ENCODE results near the gene WDR88. TPM values are rescaled to one million over a fixed set of nuclear protein-coding genes. Genes with fewer than 3 reads are reported as not detected.
"Not testable (repeated sequence)": the region's sequence is repeated elsewhere in the genome, so short reads cannot be mapped to it uniquely, and the experiment has no call there.

Gene WDR88
- total RNA-seq, 1 experiment from 2014 or later: not detected

DNA sequence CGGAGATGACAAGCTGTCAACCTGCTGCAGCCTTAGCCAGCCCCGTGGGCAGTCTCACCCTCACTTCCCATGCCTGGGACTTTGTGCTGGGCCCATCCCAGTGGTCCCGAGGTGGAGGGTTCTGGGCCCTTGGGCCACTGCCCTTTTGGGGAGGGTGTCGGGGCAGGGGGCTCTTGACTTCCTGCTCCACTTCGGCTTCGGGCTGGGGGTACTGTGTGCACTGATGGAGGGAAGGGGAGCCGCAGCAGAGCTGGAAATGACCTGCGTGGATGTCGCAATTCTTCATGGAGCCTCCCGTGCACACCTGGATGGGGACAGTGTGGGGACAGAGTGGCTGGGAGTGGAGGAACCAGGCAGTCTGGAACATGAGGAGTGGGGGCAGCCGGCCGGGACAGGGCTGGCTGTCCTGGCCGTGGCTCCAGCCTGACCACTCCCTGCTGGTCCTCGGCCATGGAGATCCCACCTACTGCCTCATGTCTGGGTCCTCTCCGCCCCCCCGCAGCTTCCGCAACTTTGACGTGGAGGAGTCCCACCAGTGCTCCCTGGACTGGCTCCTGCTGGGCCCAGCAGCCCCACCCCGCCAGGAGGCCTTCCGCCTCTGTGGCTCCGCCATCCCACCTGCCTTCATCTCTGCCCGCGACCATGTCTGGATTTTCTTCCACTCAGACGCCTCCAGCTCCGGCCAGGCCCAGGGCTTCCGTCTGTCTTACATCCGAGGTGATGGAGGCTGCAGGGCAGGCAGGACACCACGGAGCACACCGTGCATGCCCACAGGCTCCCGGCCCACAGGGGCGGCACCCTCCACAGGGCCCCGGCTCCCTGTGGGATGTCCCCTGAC is 72.4 kb downstream of the WDR88 start:
- H3K27ac ChIP-seq: no peak overlapping the region
- no peaks in the 10 kb centered on the region for H3K9me3 ChIP-seq (replicated peaks)
- no peaks in the 10 kb centered on the region for H3K27me3 ChIP-seq
- H3K4me1 ChIP-seq: no peaks in the 10 kb centered on the region
- peaks cover 24% of the 10 kb centered on the region for H3K36me3 ChIP-seq
- no peak overlapping the region for H3K4me3 ChIP-seq
- no peak for DNase-seq

DNA sequence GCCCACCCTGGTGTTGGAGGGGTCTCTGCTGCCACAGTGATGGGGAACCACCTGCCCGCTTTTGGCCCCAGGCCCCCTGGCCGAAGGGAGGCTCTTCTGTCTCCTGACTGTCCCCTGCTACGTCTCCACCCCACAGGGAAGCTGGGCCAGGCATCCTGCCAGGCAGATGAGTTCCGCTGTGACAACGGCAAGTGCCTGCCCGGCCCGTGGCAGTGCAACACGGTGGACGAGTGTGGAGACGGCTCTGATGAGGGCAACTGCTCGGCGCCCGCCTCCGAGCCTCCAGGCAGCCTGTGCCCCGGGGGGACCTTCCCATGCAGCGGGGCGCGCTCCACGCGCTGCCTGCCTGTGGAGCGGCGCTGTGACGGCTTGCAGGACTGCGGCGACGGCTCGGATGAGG is 73.2 kb downstream of the WDR88 start:
- H3K27me3 ChIP-seq: no peaks in the 10 kb centered on the region
- peaks cover 24% of the 10 kb centered on the region for H3K36me3 ChIP-seq
- no peak overlapping the region for H3K4me3 ChIP-seq
- H3K27ac ChIP-seq: no peak overlapping the region
- no peaks in the 10 kb centered on the region for H3K9me3 ChIP-seq (replicated peaks)
- no peak for DNase-seq
- no peaks in the 10 kb centered on the region for H3K4me1 ChIP-seq

DNA sequence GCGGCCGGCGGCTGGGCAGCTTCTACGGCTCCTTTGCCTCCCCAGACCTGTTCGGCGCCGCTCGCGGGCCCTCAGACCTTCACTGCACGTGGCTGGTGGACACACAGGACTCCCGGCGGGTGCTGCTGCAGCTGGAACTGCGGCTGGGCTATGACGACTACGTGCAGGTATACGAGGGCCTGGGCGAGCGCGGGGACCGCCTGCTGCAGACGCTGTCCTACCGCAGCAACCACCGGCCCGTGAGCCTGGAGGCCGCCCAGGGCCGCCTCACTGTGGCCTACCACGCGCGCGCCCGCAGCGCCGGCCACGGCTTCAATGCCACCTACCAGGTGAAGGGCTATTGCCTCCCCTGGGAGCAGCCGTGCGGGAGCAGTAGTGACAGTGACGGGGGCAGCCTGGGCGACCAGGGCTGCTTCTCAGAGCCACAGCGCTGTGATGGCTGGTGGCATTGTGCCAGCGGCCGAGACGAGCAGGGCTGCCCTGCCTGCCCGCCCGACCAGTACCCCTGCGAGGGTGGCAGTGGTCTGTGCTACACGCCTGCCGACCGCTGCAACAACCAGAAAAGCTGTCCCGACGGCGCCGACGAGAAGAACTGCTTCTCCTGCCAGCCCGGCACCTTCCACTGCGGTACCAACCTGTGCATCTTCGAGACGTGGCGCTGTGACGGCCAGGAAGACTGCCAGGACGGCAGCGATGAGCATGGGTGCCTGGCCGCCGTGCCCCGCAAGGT is 73.8 kb downstream of the WDR88 start:
- no peak for DNase-seq
- Histone ChIP-seq H3K4me1 (no peaks in the 10 kb centered on the region), H3K4me3 (no peak overlapping the region), H3K27ac (no peak overlapping the region), H3K27me3 (no peaks in the 10 kb centered on the region), H3K36me3 (peaks cover 24% of the 10 kb centered on the region), H3K9me3 (replicated peaks) (no peaks in the 10 kb centered on the region)

DNA sequence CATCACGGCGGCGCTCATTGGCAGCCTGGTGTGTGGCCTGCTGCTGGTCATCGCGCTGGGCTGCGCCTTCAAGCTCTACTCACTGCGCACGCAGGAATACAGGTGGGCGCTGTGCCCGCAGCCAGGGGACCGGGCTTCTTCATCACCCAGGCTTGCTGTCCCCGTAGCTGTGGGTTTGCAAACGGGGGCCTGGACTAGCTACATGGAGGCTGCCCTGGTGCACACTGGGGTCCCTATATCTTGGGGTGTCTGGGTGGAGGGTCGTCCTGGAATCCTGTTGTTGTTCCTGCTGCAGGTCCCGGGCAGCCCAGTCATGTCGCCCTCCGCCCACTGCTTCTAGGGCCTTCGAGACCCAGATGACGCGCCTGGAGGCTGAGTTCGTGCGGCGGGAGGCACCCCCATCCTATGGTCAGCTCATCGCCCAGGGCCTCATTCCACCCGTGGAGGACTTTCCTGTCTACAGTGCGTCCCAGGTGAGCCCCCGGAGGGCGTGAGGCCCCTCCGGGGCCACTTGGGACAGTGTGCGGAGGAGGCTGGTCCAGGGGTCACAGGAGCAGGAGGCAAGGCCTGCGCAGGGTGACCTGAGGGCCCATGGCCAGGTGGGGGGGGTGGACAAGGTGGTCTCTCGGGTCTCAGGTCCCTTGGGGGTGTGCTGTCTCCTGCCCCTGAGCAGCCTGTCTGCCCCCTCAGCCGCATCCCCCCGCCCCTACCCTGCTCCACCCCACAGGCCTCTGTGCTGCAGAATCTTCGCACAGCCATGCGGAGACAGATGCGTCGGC is 74.5 kb downstream of the WDR88 start:
- H3K9me3 ChIP-seq (replicated peaks): no peaks in the 10 kb centered on the region
- DNase-seq: no peak
- H3K4me3 ChIP-seq: no peak overlapping the region

DNA sequence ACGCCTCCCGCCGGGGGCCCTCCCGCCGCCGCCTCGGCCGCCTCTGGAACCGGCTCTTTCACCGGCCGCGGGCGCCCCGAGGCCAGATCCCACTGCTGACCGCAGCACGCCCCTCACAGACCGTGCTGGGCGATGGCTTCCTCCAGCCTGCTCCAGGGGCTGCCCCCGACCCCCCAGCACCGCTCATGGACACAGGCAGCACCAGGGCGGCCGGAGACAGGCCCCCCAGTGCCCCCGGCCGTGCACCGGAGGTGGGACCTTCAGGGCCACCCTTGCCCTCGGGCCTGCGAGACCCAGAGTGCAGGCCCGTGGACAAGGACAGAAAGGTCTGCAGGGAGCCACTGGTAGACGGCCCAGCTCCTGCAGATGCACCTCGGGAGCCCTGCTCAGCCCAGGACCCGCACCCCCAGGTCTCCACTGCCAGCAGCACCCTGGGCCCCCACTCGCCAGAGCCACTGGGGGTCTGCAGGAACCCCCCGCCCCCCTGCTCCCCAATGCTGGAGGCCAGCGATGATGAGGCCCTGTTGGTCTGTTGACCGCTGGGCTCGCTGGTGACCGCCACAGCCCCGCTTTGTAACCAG is 75.2 kb downstream of the WDR88 start:
- H3K36me3 ChIP-seq: peaks cover 24% of the 10 kb centered on the region
- no peaks in the 10 kb centered on the region for H3K27me3 ChIP-seq
- H3K4me3 ChIP-seq: no peak overlapping the region
- H3K27ac ChIP-seq: no peak overlapping the region
- no peaks in the 10 kb centered on the region for H3K9me3 ChIP-seq (replicated peaks)
- DNase-seq: no peak
- no peaks in the 10 kb centered on the region for H3K4me1 ChIP-seq

More for the DNA sequence above, 74.5 kb downstream of the WDR88 start:
- Histone ChIP-seq H3K4me1 (no peaks in the 10 kb centered on the region), H3K27me3 (no peaks in the 10 kb centered on the region), H3K27ac (no peak overlapping the region), H3K36me3 (peaks cover 24% of the 10 kb centered on the region)

DNA sequence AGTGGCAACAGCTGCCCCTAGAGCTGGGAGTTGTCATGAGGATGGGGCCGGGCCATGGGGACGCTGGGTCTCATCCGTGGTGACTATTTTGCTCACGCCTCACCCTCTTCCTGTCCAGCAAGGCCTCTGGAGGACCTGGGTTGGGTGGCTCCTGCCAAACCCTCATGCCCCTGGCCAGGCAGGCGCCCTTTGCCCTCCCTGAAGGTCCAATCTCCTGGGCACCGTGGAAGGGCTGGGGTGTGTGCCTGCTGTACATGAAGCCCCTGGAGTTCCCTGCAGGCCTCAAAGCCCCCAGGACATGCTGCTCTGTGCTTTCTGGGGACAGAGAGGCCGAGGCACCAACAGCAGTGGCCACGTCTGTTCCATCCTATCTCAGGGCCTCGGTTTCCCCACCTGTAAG is 76.0 kb downstream of the WDR88 start:
- H3K36me3 ChIP-seq: peaks cover 20% of the 10 kb centered on the region
- H3K27me3 ChIP-seq: no peaks in the 10 kb centered on the region
- H3K27ac ChIP-seq: no peak overlapping the region
- DNase-seq: no peak
- H3K4me3 ChIP-seq: no peak overlapping the region
- H3K9me3 ChIP-seq (replicated peaks): no peaks in the 10 kb centered on the region
- H3K4me1 ChIP-seq: no peaks in the 10 kb centered on the region

DNA sequence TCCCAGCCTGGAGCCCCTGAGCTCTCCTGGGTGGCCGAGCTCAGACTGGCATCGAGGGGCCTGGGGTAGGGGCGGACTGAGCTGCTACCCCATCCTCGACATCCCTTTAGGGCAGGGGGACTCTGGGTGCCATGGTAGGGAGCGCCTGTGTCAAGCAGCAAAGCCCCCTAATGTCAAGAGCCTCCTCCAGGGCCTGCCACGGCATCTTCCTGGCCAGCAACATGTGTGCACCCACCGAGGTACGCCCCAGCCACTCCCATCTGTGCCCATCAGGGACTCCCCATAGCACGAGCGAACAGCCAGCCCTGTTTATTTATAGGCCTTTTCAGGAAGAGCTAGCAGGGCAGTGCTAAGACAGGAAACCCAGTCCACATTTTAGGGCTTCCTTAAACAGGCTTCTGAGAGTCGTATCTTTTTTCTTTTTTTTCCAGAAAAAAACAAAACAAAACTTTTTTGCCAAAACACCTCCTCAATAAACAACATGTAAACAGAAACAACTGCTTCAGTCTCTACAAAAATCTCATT is 76.5 kb downstream of the WDR88 start:
- DNase-seq: no peak
- H3K4me3 ChIP-seq: no peak overlapping the region
- no peaks in the 10 kb centered on the region for H3K27me3 ChIP-seq
- H3K27ac ChIP-seq: no peak overlapping the region
- no peaks in the 10 kb centered on the region for H3K9me3 ChIP-seq (replicated peaks)
- H3K36me3 ChIP-seq: peaks cover 15% of the 10 kb centered on the region; the same call in 1 of the 2 replicates
- no peaks in the 10 kb centered on the region for H3K4me1 ChIP-seq

DNA sequence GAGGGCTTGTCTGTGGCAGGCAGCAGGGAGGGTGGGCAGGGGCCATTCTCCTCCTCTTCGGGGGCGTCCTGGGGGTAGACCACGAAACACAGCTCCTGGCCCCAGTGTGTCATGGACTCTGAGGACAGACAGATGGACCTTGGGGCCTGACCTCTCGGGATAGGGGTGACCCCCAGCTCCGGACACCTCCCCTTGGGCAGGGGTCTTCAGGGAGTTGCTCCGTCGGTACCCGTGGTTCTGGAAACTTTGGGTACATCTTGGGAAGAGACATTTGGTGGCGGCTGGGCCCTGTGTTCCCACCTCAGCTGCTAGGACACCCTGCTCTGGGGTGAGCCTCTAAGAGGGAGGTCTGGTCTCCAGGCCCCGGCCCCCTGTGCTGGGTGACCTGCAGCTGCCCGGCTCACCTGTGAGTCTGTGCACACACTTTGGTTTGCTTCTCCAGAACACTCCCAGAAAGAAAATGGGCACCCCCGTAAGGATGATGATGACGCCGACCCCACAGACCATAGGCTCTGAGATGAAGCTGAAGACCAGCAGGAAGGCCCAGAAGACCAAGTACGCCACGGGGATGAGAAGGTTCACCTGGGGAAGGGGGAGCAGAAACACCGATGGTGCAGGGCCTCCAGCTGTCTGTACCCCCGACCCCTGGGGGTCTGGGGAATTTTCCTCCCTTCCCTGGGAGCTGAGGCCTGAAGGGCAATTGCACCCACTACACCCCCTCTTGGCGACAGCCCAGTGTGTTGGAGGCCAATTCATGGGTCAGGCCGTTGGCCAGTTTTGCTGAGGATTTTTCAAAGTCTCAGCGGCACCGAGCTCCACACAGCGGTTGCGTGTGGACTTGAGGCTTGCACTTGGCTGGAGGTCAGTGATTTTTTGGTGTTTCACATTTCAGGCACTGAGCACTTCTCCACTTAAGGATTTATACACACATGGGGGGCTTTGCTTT is 77.3 kb downstream of the WDR88 start:
- H3K36me3 ChIP-seq: 0 out of 2 replicates have a peak, but pooled peaks cover 15% of the 10 kb centered on the region
- no peaks in the 10 kb centered on the region for H3K9me3 ChIP-seq (replicated peaks)
- no peaks in the 10 kb centered on the region for H3K27me3 ChIP-seq
- no peak for DNase-seq
- no peaks in the 10 kb centered on the region for H3K4me1 ChIP-seq
- no peak overlapping the region for H3K27ac ChIP-seq
- H3K4me3 ChIP-seq: no peak overlapping the region

DNA sequence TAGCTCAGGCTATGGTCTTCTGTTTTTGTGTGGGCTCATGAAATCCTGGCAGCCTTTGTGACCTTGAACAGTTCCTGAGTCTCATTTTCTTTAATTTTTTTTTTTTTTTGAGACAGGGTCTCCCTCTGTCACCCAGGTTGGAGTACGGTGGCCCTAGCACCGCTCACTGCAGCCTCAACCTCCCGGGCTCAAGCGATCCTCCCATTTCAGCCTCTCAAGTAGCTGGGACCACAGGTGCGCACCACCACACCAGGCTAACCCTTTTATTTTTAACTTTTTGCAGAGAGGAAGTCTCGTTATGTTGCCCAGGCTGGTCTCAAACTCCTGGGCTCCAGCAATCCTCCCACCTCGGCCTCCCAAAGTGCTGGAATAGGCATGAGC is 77.9 kb downstream of the WDR88 start:
- H3K27me3 ChIP-seq; DNase-seq; H3K9me3 ChIP-seq (replicated peaks); H3K4me1 ChIP-seq; H3K27ac ChIP-seq; H3K4me3 ChIP-seq: not testable (repeated sequence)
- 0 out of 2 replicates have a peak, but pooled peaks cover 12% of the 10 kb centered on the region for H3K36me3 ChIP-seq

DNA sequence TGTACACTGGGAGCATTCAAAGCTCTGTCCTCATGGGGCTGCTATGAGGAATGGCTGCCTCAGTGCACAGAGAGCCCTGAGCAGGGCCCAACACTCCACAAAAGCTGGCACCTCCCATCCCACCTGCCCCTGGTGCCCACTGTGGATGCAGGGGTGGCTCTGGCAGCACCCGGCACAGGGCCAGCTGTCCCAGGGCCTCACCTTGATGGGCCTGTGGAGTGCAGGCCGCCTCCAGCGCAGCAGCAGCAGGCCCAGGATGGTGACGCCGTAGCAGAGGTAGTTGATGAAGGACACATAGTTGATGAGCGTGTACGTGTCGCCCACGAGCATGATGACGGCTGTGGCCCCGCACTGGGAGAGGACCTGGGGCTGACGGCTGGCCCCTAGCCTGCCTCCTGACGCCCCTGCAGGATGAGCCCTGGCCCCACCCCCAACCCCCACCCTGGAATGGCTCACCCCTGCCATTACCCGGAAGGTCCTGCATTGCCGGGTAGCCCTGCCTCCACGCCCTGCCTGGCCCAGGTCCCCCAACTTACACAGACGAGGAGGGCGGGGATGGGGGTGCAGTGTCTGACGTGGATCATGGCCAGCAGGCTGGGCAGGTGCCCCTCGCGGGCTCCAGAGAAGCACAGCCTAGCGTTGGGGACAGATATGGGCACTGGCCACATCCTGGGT is 78.5 kb downstream of the WDR88 start:
- no peaks in the 10 kb centered on the region for H3K4me1 ChIP-seq
- no peak overlapping the region for H3K27ac ChIP-seq
- H3K9me3 ChIP-seq (replicated peaks): no peaks in the 10 kb centered on the region
- no peak for DNase-seq
- H3K27me3 ChIP-seq: no peaks in the 10 kb centered on the region
- H3K36me3 ChIP-seq: 0 out of 2 replicates have a peak, but pooled peaks cover 10% of the 10 kb centered on the region
- no peak overlapping the region for H3K4me3 ChIP-seq

DNA sequence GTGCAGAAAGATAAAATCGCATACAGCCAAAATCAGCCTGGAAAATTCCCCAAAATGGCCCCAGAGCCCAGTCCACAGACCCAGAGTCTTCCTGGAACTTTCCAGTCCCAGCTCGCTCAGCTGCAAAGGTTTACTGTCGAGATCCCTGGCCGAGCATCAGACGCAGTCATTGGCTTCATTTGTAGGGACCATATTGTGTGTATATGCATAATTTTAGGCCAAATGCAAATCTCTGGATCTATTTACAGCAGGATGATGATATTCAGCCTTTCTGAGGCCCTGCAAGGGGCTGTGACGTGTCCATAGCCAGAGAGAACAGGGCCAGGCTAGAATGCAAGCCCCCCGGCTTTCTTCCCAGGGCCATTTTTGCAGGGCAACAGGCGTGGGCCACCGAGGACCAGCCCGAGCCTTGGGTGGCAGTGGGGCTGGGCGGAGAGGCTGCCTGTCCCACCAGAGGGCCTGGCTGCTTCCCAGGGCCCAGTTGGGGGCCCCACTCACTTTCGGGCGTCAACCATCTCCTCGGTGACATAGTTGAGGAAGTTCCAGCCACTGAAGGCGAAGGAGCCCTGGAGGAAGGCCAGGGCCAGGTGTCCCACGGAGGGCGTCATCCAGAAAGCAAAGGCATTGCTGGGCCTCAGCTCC is 80.0 kb downstream of the WDR88 start:
- Histone ChIP-seq H3K36me3 (0 out of 2 replicates have a peak, but pooled peaks cover 2% of the 10 kb centered on the region), H3K27me3 (no peaks in the 10 kb centered on the region), H3K27ac (no peak overlapping the region), H3K9me3 (replicated peaks) (no peaks in the 10 kb centered on the region), H3K4me1 (no peaks in the 10 kb centered on the region), H3K4me3 (no peak overlapping the region)
- DNase-seq: no peak

DNA sequence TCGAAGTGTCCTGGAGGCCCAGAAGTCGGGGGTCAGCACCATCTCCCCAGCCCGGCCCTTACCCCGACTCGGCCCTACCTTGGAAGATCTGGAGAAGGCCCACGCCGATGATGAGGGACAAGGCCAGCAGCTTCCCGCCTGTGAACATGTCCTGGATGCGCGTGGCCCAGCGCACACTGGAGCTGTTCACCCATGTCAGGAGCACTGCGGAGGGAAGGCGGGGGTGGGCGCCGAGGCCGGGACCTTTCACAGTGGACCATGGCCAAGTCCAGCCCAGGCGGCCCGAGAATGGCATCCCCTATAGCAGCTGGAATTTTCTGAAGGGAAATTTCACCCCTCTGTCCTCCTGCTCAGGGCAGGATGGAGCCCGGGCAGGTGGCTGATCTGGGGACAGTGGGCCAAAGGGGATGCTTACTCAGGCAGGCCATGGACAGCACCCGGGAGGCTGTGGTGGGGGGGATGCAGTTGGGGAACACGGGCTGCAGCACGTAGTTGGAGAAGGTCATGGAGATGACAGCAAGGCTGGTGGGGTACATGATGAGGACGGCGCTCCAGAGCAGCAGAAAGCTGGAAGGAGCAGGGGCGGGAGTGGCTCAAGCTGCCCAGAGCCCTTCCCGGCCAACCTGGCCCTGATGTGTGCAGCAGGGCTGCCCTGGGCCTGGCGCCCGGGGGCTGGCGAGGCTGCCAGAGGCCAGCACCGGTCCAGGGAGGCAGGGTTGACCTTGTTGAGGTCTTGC is 80.7 kb downstream of the WDR88 start:
- Histone ChIP-seq H3K27me3 (no peaks in the 10 kb centered on the region; the same call in 1 of the 2 replicates), H3K27ac (no peak overlapping the region), H3K4me1 (no peaks in the 10 kb centered on the region), H3K4me3 (no peak overlapping the region), H3K9me3 (replicated peaks) (no peaks in the 10 kb centered on the region), H3K36me3 (0 out of 2 replicates have a peak, but pooled peaks cover 2% of the 10 kb centered on the region)
- DNase-seq: no peak

Data from SJCRH30 (cell line).